Neuron (in vitro differentiated cells): ENCODE results near the gene GGTLC1.
"Not testable (repeated sequence)": the region's sequence is repeated elsewhere in the genome, so short reads cannot be mapped to it uniquely, and the experiment has no call there.

Experiments
- H2AFZ ChIP-seq: one replicate; pipeline ENCODE4 v1.6.1; 2013; ENCODE audit warnings: low read depth, mild to moderate bottlenecking, inconsistent platforms, low read length, moderate library complexity
- H3K27me3 ChIP-seq: one replicate; pipeline ENCODE4 v1.6.1; 2013; ENCODE audit warnings: low read length; ENCODE audit not compliant: insufficient read depth
- H3K36me3 ChIP-seq: one replicate; pipeline ENCODE4 v1.6.1; 2013; ENCODE audit warnings: low read length; ENCODE audit not compliant: insufficient read depth
- H3K4me1 ChIP-seq: one replicate; pipeline ENCODE4 v1.6.1; 2013; ENCODE audit warnings: low read length; ENCODE audit not compliant: insufficient read depth
- H3K4me3 ChIP-seq: 2 replicates; pipeline ENCODE4 v1.5.1; 2013; ENCODE audit warnings: mild to moderate bottlenecking, low read length, moderate library complexity
- H3K9me3 ChIP-seq: one replicate; pipeline ENCODE4 v1.6.1; 2013; ENCODE audit warnings: low read length

The GGTLC1 gene

GRCh38 chr20:23986716-23987115 is 1.9 kb downstream of the GGTLC1 start:
- not testable (repeated sequence) for H2AFZ ChIP-seq, H3K27me3 ChIP-seq, H3K4me3 ChIP-seq, H3K4me1 ChIP-seq, H3K36me3 ChIP-seq, H3K9me3 ChIP-seq

GRCh38 chr20:23986310-23986709 is 2.3 kb downstream of the GGTLC1 start:
- H3K4me3 ChIP-seq, H3K4me1 ChIP-seq, H3K36me3 ChIP-seq, H2AFZ ChIP-seq, H3K9me3 ChIP-seq, H3K27me3 ChIP-seq: not testable (repeated sequence)

DNA sequence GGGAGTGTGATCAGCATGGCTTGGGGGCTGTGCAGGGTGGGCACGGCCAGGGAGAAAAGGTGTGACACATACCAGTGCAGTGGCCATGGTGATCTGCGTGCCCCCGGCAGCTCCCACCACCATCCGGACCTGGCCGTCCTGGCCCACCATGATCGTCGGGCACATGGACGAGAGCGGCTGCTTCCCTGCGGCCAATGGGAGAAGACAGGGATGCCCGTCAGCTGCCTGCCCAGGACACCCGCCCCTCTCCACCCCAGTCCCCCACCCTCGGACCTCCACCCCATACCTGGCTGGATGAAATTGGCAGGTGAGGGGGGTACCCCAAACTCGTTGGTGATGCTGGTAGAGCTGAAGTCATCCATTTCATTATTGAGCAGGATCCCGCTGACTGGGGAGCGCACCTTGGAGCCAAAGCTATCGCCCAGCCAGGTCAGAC is 2.8 kb downstream of the GGTLC1 start:
- H3K27me3 ChIP-seq, H2AFZ ChIP-seq, H3K9me3 ChIP-seq, H3K36me3 ChIP-seq, H3K4me3 ChIP-seq, H3K4me1 ChIP-seq: not testable (repeated sequence)

GRCh38 chr20:23985066-23985789 is 3.4 kb downstream of the GGTLC1 start:
- not testable (repeated sequence) for H3K36me3 ChIP-seq, H3K4me3 ChIP-seq, H3K27me3 ChIP-seq, H3K9me3 ChIP-seq, H2AFZ ChIP-seq, H3K4me1 ChIP-seq

DNA sequence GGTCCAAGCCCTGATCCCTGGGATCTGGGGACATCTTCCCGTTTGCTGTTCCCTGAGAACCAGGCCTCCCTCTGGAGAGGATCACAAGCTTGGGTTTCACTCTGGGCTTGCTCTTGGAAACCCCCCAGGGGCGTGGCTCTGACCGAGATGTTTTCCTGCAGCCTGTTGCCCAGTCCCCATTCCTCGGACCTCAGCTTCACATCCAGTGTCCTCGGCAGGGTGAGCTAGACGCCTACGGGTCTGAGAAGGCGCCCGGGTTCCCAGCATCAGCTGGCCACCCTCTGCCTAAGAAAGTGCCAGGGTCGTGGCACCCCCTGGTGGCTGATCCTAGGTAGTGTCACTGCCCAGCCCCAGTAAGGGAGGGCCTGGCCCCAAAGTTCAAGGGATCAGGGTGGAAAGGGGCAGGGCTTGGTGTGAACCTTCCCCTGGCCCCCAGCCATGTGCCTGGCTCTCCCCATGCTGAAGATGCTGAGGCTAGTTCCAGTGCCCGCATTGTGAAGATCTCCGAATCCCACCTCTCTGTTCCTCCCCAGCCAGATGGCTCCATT is 4.0 kb downstream of the GGTLC1 start:
- not testable (repeated sequence) for H3K4me1 ChIP-seq, H3K27me3 ChIP-seq, H3K36me3 ChIP-seq, H2AFZ ChIP-seq, H3K4me3 ChIP-seq, H3K9me3 ChIP-seq

GRCh38 chr20:23982112-23983018 is 6.2 kb downstream of the GGTLC1 start:
- H3K9me3 ChIP-seq, H3K36me3 ChIP-seq, H3K4me3 ChIP-seq, H2AFZ ChIP-seq, H3K4me1 ChIP-seq, H3K27me3 ChIP-seq: not testable (repeated sequence)

- H3K27me3 ChIP-seq, H3K4me3 ChIP-seq, H3K9me3 ChIP-seq, H3K36me3 ChIP-seq, H2AFZ ChIP-seq, H3K4me1 ChIP-seq: not testable (repeated sequence)
Measured at GRCh38 chr20:23981526-23981925, 7.1 kb downstream of the GGTLC1 start.

GRCh38 chr20:23981014-23981413 is 7.6 kb downstream of the GGTLC1 start:
- H3K4me1 ChIP-seq, H3K4me3 ChIP-seq, H3K27me3 ChIP-seq, H2AFZ ChIP-seq, H3K36me3 ChIP-seq, H3K9me3 ChIP-seq: not testable (repeated sequence)

GRCh38 chr20:23979899-23980811 is 8.4 kb downstream of the GGTLC1 start:
- not testable (repeated sequence) for H3K4me1 ChIP-seq, H3K36me3 ChIP-seq, H3K4me3 ChIP-seq, H3K9me3 ChIP-seq, H2AFZ ChIP-seq, H3K27me3 ChIP-seq

DNA sequence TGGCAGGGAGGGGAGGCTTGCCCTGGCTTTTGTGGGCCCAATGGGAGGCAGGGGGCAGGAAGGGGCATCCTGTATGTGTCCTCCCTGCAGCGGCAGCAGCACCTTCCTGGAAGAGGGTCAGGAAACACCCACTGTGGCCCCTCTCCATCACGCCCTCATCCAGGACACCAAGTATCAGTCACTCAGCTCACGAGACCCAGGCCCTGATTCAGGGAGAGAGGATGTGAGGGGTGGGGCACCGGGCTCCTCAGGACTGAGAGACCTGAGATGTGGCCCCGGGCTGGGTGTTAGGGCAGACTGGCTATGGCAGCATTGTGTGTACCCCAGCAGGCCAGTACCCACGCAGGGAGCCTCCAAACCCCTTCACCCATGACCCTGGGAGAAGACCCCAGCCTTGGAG is 9.2 kb downstream of the GGTLC1 start:
- H3K4me3 ChIP-seq, H2AFZ ChIP-seq, H3K27me3 ChIP-seq, H3K4me1 ChIP-seq, H3K36me3 ChIP-seq, H3K9me3 ChIP-seq: not testable (repeated sequence)

- H2AFZ ChIP-seq, H3K4me3 ChIP-seq, H3K27me3 ChIP-seq, H3K4me1 ChIP-seq, H3K36me3 ChIP-seq, H3K9me3 ChIP-seq: not testable (repeated sequence)
Measured at GRCh38 chr20:23978457-23978856, 10.1 kb downstream of the GGTLC1 start.

DNA sequence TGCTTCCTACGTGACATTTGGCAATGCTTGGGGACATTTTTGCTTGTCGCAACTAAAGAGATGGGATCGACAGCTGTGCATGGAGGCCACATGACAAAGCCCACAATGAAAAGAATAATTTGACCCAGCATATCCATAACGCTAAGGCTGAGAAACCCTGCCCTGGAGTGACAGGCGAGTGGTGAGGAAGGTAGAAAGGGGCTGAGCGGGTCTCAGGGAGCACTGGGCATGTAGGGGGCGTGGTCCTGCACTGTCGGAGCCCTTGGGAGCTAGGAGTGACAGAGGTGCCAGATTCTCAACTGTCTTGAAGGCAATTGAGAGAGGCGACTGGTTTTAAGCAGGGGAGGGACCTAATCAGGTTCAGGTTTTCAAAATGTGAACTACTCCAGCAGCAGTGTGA is 13.6 kb downstream of the GGTLC1 start:
- no peaks in the 10 kb centered on the region for H3K9me3 ChIP-seq
- H3K4me3 ChIP-seq = no peak overlapping the region
- H3K4me1 ChIP-seq = no peaks in the 10 kb centered on the region
- H2AFZ ChIP-seq = no peak overlapping the region
- no peaks in the 10 kb centered on the region for H3K27me3 ChIP-seq
- no peaks in the 10 kb centered on the region for H3K36me3 ChIP-seq

GRCh38 chr20:23971310-23971709 is 17.3 kb downstream of the GGTLC1 start:
- no peaks in the 10 kb centered on the region for H3K4me1 ChIP-seq
- no peaks in the 10 kb centered on the region for H3K27me3 ChIP-seq
- H3K9me3 ChIP-seq = no peaks in the 10 kb centered on the region
- no peaks in the 10 kb centered on the region for H3K36me3 ChIP-seq
- no peak overlapping the region for H3K4me3 ChIP-seq
- no peak overlapping the region for H2AFZ ChIP-seq
